ENCODE measurements around the gene MLXIP. TPM values are rescaled to one million over a fixed set of nuclear protein-coding genes. Genes with fewer than 3 reads are reported as not detected.

The MLXIP gene
- total and polyA plus RNA-seq, 2 of the 13 experiments (the other 11 are each of a cell fraction or from before 2014, with no cell fraction given) = 5.3 to 6.7 TPM

GRCh38 chr12:122062832-122063693 lies 15.5 kb upstream of the MLXIP start (continued):
- no peak for TF ChIP-seq ZNF142 (CRISPR knock-in tag; IDR thresholded peaks at IDR 0.05)
- no peak for TF ChIP-seq SRSF1 (optimal IDR thresholded peaks at IDR 0.05; ENCODE audit: low read depth, low read length)
- TF ChIP-seq CCAR2 (optimal IDR thresholded peaks at IDR 0.05; ENCODE audit: low read depth, low read length) = peak; percentile 55
- peak; percentile 54; the same call in 1 of the 2 replicates for TF ChIP-seq GATAD1 (CRISPR knock-in tag; IDR thresholded peaks at IDR 0.05)
- TF ChIP-seq SRSF9 (IDR thresholded peaks at IDR 0.05; ENCODE audit: borderline replicate concordance, insufficient read depth, low read depth, low read length, poor library complexity, severe bottlenecking) = no peak
- no peak for TF ChIP-seq ZNF329 (CRISPR knock-in tag; IDR thresholded peaks at IDR 0.05; ENCODE audit: low read depth)
- peak; percentile 40; the same call in 1 of the 2 replicates for TF ChIP-seq ZNF543 (CRISPR knock-in tag; IDR thresholded peaks at IDR 0.05)
- peak; percentile 15; the same call in 1 of the 2 replicates for TF ChIP-seq ZNF609 (CRISPR knock-in tag; IDR thresholded peaks at IDR 0.05; ENCODE audit: borderline replicate concordance)
- no peak for TF ChIP-seq RAD21 (CRISPR knock-in tag; IDR thresholded peaks at IDR 0.05)
- TF ChIP-seq TBL1XR1 (IDR thresholded peaks at IDR 0.05; ENCODE audit: borderline replicate concordance, low read length, partially characterized antibody) = no peak
- TF ChIP-seq ZBTB3 (CRISPR knock-in tag; IDR thresholded peaks at IDR 0.05; ENCODE audit: borderline replicate concordance, low read depth) = no peak
- TF ChIP-seq ONECUT2 (CRISPR knock-in tag; IDR thresholded peaks at IDR 0.05) = no peak
- TF ChIP-seq RELA (CRISPR knock-in tag; IDR thresholded peaks at IDR 0.05) = no peak
- peak; percentile 48 for TF ChIP-seq YY1 (IDR thresholded peaks at IDR 0.05; ENCODE audit: insufficient read depth, insufficient replicate concordance, low read depth, low read length)
- TF ChIP-seq FOXA3 (CRISPR knock-in tag; IDR thresholded peaks at IDR 0.05) = peak; percentile 48
- no peak for TF ChIP-seq E2F5 (CRISPR knock-in tag; conservative IDR thresholded peaks at IDR 0.05)
